ENCODE results near the gene ANGPTL2.

DNA sequence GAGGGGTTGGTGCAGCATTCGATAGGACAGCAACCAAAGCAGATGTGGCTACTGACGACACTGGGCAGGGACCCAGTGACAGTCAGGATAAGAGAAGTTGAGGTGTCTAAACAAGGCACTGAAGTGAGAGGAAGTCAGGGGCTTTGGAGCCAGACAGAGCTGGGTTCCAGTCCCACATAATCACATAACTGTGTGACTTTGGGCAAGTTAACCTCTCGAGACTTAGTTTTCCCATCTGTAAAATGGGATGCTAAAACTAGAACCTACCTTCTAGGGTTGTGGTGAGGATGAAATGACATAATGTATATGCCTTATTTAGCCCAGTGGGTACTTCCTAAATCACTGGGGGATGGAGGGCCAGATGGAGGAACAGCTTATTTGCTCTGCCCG, 3.1 kb downstream of the ANGPTL2 start:
- TF ChIP-seq POLR2A (IDR thresholded peaks at IDR 0.05) (no peak), POLR2AphosphoS5 (IDR thresholded peaks at IDR 0.05) (no peak)
- TF ChIP-seq, protein P1, sequence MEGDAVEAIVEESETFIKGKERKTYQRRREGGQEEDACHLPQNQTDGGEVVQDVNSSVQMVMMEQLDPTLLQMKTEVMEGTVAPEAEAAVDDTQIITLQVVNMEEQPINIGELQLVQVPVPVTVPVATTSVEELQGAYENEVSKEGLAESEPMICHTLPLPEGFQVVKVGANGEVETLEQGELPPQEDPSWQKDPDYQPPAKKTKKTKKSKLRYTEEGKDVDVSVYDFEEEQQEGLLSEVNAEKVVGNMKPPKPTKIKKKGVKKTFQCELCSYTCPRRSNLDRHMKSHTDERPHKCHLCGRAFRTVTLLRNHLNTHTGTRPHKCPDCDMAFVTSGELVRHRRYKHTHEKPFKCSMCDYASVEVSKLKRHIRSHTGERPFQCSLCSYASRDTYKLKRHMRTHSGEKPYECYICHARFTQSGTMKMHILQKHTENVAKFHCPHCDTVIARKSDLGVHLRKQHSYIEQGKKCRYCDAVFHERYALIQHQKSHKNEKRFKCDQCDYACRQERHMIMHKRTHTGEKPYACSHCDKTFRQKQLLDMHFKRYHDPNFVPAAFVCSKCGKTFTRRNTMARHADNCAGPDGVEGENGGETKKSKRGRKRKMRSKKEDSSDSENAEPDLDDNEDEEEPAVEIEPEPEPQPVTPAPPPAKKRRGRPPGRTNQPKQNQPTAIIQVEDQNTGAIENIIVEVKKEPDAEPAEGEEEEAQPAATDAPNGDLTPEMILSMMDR (IDR thresholded peaks at IDR 0.05): no peak
